COLO668 (cell line): Measurements from ENCODE around the gene SHB.

ENCODE experiments used
- DNase-seq: peaks from one replicate; lab custom pipeline; 2025; ENCODE audit not compliant: unreplicated experiment; lab: John Stamatoyannopoulos, UW

SHB gene

DNA sequence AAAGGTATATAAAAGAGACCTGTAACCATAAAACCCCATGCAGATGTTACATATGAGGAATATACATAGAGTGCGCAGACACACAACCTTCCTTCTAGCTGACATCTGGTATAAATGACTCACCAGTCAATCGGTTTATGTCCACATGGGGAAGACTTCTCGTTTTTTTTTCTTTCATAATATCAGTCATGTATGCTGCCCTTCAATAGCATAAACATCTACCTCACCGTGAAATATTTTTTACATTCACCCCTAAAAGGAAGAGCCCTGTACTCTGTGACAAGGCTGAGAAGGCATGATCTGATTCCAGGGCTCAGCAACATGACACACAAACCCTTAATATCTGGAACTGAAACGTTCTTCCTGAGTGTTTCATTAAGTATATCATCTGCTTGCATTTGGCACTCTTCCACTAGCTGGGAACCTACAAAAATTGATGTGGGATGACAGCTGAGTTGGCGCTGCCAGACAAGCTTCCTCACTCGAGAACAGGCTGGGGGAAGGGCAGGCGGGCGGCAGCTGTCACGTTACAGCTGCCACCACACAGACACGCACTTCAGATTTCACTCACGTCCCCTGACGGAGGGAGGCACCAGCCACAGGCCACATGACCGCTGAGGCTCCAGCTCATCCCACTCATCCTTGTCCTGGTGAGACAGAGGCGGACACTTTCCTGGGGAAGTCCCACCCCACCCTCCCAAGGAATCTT lies 74.2 kb downstream of the SHB start:
- peak; percentile 94 for DNase-seq

- no peak for DNase-seq
Measured at GRCh38 chr9:37992924-37993349, 76.1 kb downstream of the SHB start.

GRCh38 chr9:37990404-37991015 lies 78.5 kb downstream of the SHB start:
- DNase-seq = no peak

DNA sequence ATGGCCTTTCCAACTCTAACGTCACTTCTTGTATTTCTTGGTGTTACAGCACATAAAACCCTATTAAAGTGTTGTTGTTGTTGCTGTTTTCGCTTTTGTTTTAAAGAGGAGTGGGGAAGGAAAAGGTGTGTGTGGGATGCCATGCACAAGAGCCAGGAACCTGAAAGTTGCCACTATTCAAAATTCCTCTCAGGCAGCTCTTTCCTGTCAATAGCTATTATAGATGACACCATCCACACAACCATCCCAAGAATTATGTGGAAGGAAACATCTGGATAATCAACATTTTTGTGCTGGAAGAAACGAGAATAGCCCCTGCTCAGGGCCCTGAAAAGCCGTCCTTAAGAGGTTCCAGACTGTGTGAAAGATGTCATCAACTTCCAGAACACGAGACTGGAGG lies 79.3 kb downstream of the SHB start:
- DNase-seq = no peak

DNA sequence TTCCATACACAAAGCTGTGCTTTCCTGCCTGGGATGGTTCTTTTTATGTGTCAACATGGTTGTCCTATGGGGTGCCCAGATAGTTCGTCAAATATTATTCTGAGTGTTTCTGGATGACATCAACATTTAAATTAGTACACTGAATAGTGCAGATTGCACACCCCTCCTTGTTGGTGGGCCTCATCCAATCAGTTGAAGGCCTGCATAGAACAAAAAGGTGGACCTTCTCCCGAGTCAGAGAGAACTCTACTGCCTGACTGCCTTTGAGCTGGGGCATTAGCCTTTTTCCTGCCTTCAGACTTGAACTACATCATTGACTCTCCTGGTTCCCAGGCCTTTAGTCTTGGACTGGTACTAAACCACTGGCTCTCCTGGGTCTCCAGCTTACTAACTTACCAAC lies 80.4 kb downstream of the SHB start:
- DNase-seq = no peak

- DNase-seq = no peak
Measured at GRCh38 chr9:37988041-37988440, 81.0 kb downstream of the SHB start.

GRCh38 chr9:37987467-37987981 lies 81.5 kb downstream of the SHB start:
- no peak for DNase-seq

DNA sequence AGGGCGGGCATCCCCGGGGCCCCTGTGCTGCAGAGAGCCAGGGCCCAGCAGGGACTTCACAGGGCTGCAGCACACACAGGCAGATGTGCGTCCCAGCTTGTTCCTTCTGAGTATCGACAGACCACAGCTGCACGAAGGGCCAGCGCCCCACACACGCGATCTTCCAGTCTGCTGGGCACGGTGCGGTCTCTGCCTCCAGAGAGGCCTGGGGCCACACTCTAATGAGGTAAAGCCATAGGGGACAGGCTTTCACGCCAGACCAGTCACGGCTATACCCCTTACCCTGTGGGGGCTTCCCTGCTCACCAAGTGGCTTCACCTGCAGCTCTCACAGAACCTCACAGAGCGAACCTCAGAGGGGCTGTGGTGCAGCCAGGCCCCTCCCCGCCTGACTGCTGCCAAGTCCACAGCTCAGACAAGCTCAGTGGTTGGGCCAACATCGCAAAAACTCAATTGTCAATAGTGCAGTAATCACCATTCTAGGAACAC lies 82.2 kb downstream of the SHB start:
- no peak for DNase-seq

GRCh38 chr9:37986001-37986400 lies 83.0 kb downstream of the SHB start:
- DNase-seq = no peak

GRCh38 chr9:37984672-37985611 lies 84.1 kb downstream of the SHB start:
- peak; percentile 71 for DNase-seq

DNA sequence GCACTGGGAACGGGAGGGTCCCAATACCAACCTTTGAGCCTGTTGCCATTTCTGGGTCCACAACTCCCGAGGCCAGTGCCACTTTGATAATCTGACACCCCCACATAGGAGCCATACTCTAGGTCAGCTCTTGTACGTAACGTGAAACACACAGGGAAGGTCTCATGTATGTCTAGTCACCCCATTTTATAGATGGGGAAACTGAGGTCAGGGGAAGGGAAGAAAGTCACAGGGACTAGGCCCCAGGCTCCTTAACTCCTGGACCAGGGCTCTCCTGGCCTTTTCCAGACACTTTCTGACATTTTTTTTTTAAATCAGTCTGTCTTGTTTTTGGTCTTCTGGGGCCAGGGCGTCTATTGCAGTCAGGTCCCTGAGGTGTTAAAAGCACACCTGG lies 84.8 kb downstream of the SHB start:
- DNase-seq = no peak

DNA sequence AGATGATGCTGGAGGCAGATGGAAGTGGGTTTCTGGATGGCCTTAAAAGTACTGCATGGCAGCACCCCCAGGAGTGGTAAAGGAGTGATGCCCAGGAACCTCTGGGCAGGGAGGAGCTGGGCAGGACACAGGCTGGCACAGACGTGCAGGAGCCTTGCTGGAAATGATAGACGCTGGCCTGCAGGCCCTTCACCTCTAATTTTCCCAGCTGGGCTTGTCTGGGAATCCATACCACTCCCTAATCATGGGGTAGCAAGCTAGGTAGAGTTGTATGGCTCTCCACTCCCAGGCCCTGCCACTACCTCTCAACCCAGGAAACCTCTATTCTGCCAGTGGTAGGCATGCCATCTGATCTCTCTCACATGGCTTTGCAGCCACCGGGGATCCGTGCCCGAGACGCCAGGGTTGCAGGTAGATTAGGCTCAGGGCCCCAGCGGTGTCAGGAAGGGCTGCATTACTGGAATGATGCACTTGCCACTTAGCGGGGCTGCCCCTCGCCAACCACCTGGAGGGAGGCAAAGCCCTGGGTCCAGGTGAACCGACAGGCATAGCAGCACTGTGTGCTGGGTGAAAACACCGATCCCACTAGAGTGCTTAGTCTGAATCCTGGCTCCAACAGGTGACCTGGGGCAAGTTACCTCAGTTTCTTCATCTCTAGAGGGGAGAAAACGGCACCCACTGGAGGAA lies 85.5 kb downstream of the SHB start:
- DNase-seq = no peak

DNA sequence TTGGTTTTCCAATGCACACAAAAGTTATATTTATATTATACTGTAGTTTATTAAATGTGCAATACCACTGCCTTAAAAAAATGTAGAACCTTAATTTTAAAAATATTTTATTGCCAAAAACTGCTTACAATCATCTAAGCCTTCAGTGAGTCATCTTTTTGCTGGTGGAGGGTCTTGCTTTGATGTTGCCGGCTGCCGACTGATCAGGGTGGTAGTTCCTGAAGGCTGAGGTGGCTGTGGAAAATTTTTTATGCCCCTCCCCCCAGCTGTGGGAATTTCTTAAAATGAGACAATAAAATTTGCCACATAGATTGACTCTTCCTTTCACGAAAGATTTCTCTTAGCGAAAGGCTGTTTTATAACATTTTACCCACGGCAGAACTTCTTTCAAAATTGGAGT lies 89.2 kb downstream of the SHB start:
- no peak for DNase-seq

GRCh38 chr9:37978983-37979382 lies 90.0 kb downstream of the SHB start:
- DNase-seq = no peak

GRCh38 chr9:37978481-37978864 lies 90.6 kb downstream of the SHB start:
- no peak for DNase-seq

DNA sequence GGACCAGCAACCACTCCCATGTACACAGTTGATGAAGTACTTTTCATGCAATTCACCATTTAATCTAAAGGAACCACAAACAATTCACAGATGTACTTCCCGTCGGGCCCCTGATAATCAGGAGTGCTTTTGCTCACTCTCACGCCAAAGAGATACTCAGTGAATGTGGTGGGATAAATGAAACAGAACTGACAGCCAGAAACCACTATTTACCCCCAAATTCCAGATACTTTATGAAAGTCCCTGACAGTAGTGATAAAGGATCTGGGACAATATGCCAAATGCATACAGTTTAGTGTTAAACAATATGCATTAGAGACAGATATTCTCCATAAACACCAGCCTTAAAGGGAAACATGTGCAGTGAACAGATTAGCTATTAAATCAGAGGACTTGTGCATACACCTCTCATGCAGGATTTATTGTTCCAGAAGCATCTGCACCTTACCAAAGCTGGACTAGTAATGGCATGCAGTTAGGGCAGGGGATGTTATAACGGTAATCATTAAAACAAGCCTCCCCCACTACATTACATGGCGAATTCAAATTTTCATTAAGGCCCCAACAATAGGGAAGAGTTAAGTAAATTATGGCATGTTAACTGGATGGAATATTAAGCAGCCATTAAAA lies 91.1 kb downstream of the SHB start:
- DNase-seq = no peak

DNA sequence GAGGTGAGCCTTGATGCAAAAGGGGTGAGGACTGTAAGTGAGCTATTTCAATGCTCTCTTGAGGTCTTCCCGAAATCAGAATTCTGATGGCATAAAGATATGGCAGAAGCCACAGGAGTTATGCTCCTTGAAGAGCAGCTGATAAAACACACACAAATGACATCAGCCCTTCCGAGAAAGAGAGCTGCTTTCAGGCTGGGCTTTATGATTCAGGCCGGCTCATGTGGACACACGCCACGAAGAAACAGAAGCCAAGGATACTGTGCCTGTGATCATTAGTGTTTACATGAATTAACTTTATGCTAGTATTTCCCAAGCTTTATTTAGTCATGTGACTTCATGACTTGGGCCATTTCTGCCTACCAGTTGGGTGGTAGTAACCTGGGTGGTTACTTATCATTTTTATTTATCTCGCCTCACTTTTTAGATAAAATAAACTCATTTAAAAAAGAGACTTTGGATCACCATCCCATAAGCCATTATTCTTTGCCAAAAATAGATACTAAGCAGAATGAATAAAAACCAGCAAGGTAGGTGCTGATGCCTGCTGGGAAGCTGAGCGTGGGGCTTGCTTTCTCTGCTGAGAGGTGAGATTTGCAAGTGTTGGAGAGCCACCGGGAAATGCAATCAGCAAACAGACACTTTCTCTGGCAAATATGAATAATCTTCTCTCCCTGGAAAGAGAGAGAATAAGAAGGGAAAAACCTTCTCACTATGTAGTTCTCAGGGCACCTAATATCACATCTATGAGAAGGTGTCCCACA lies 92.1 kb downstream of the SHB start:
- DNase-seq = peak; percentile 49

DNA sequence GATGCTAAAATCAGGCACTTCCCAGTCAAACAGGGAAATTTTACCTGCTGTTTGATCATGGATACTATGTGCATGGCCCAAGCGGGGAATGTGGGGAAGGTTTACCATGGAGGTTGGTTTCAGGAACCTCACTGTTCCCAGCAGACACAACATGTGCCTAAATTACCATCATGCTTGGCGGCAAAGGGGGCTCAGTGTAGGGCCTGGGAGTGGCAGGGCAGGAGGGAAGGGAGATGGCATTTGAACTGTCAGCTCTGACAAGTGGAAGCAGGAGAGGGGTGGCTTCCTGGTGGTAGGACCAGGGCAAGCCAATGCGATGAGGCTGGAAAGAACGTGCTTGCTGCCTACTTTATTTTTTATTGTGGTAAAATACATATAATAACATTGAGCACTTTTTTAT lies 93.4 kb downstream of the SHB start:
- DNase-seq = no peak

- DNase-seq = no peak
Measured at GRCh38 chr9:37974506-37975173, 94.4 kb downstream of the SHB start.
